ENCODE results near the gene TINCR. TPM values are rescaled to one million over a fixed set of nuclear protein-coding genes. Genes with fewer than 3 reads are reported as not detected.

Gene TINCR
- total RNA-seq, 1 experiment from 2014 or later, result 0.17 TPM

DNA sequence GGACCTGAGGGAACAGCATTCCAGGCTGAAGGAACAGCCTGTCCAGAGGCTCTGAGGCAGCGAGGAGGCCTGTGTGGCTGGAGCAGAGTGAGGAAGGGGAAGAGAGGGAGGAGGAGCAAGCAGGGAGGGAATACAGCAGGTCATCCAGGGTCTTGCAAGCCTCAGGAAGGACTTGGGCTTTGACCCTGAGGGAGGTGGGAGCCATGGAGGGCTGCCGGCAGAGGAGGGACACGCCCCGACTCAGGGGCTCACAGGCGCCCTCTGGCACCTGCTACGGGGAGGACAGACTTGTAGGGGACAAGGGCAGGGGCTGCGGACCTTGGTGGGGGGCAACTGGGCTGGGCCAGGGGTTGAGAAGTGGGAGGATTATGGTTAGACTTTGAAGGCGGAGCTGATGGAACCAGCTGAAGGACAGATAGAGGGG, 4.7 kb downstream of the TINCR start:
- Histone ChIP-seq H3K23me2 (ENCODE audit: insufficient read length, low read depth, low read length, poor library complexity, severe bottlenecking) (no peaks in the 10 kb centered on the region), H3K56ac (ENCODE audit: insufficient read length, low read depth, low read length) (no peak overlapping the region), H3K23ac (ENCODE audit: insufficient read length, low read depth, low read length) (no peak overlapping the region), H3K79me2 (ENCODE audit: insufficient read depth, low read length) (no peaks in the 10 kb centered on the region), H2AFZ (ENCODE audit: low read length) (no peak overlapping the region), H2BK5ac (ENCODE audit: insufficient read length, low read length) (no peak overlapping the region), H3K9ac (ENCODE audit: extremely low read depth, insufficient read length, low read length) (no peak overlapping the region), H2BK120ac (ENCODE audit: low read depth, low read length, poor library complexity, severe bottlenecking) (no peak overlapping the region), H3K27me3 (ENCODE audit: insufficient read depth, low read length) (peaks cover 11% of the 10 kb centered on the region; the same call in 1 of the 2 replicates), H2BK12ac (ENCODE audit: insufficient read length, low read depth, low read length) (no peak overlapping the region), H3K14ac (ENCODE audit: insufficient read depth, low read length) (no peak overlapping the region), H4K20me1 (ENCODE audit: control insufficient read depth, insufficient read depth, insufficient read length) (peaks cover 3% of the 10 kb centered on the region), H3K27ac (ENCODE audit: insufficient read length, low read depth, low read length) (no peak overlapping the region), H3K9me3 (ENCODE audit: control insufficient read depth, low read depth, low read length) (no peaks in the 10 kb centered on the region), H3K4ac (ENCODE audit: low read depth, low read length) (no peak overlapping the region), H3T11ph (ENCODE audit: low read length) (no peak overlapping the region), H2BK20ac (ENCODE audit: low read depth, low read length, poor library complexity, severe bottlenecking) (no peak overlapping the region), H3K4me1 (ENCODE audit: insufficient read depth, low read length) (no peaks in the 10 kb centered on the region; the same call in 1 of the 2 replicates), H2BK15ac (ENCODE audit: low read depth, low read length) (no peak overlapping the region), H2AK5ac (ENCODE audit: insufficient read length, low read length) (no peak overlapping the region), H3K4me2 (ENCODE audit: insufficient read depth, insufficient read length, low read length) (no peak overlapping the region), H4K8ac (replicated peaks; ENCODE audit: insufficient read length, low read depth, low read length) (no peak overlapping the region), H4K91ac (ENCODE audit: insufficient read length, low read depth, low read length) (no peak overlapping the region), H3K79me1 (ENCODE audit: insufficient read depth, low read depth, low read length, poor library complexity, severe bottlenecking) (no peaks in the 10 kb centered on the region), H4K5ac (ENCODE audit: insufficient read length, low read depth, low read length) (no peak overlapping the region), H3K18ac (ENCODE audit: insufficient read length, low read depth, low read length) (no peak overlapping the region)
- WGBS (ENCODE audit: extremely low coverage, insufficient read length, low lambda C conversion rate), result no CpG with 5 or more reads among the region's 8 CpGs
- H3K4me1 Mint-ChIP-seq, result peaks cover 16 to 20% of the 10 kb centered on the region in 2 experiments
- peak overlapping the region in 1 of 3 experiments; percentile 49; a peak in 2 of 7 replicates for H3K27ac Mint-ChIP-seq
- peaks cover 0 to 9% (median 4%) of the 10 kb centered on the region in 3 experiments; a peak in 1 of 7 replicates for H3K36me3 Mint-ChIP-seq (ENCODE audit: insufficient read depth in 1 of 3, low read depth in 3 of 3)
- peak; percentile 77 for DNase-seq
- H3K27me3 Mint-ChIP-seq (ENCODE audit: low read depth), result peaks cover 30% of the 10 kb centered on the region
- TF ChIP-seq, protein P1, sequence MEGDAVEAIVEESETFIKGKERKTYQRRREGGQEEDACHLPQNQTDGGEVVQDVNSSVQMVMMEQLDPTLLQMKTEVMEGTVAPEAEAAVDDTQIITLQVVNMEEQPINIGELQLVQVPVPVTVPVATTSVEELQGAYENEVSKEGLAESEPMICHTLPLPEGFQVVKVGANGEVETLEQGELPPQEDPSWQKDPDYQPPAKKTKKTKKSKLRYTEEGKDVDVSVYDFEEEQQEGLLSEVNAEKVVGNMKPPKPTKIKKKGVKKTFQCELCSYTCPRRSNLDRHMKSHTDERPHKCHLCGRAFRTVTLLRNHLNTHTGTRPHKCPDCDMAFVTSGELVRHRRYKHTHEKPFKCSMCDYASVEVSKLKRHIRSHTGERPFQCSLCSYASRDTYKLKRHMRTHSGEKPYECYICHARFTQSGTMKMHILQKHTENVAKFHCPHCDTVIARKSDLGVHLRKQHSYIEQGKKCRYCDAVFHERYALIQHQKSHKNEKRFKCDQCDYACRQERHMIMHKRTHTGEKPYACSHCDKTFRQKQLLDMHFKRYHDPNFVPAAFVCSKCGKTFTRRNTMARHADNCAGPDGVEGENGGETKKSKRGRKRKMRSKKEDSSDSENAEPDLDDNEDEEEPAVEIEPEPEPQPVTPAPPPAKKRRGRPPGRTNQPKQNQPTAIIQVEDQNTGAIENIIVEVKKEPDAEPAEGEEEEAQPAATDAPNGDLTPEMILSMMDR (conservative IDR thresholded peaks at IDR 0.05), result peak; percentile 59
- no peak overlapping the region for H3K4me3 Mint-ChIP-seq
- H3K9me3 Mint-ChIP-seq, result peaks cover 9 to 10% of the 10 kb centered on the region in 2 experiments
